ENCODE measurements around the gene PPP1R3D. TPM values are rescaled to one million over a fixed set of nuclear protein-coding genes. Genes with fewer than 3 reads are reported as not detected.

PPP1R3D gene
- total and polyA plus RNA-seq, 9 of the 15 experiments (the other 6 are each of a cell fraction or from before 2014, with no cell fraction given): 0.35 to 3.3 (median 1.8) TPM

- no peak for TF ChIP-seq NR3C1 (CRISPR knock-in tag; IDR thresholded peaks at IDR 0.05)
- TF ChIP-seq L3MBTL2 (IDR thresholded peaks at IDR 0.05): peak; percentile 90
- no peak for TF ChIP-seq HDAC6 (IDR thresholded peaks at IDR 0.05; ENCODE audit: low read depth, low read length)
- TF ChIP-seq ZNF311 (CRISPR knock-in tag; IDR thresholded peaks at IDR 0.05): no peak
- no peak for TF ChIP-seq ZNF707 (CRISPR knock-in tag; conservative IDR thresholded peaks at IDR 0.05)
- TF ChIP-seq FUS (optimal IDR thresholded peaks at IDR 0.05; ENCODE audit: low read depth, low read length): no peak
- TF ChIP-seq USF1 (CRISPR knock-in tag; IDR thresholded peaks at IDR 0.05): peak; percentile 88
- TF ChIP-seq EGR1 (conservative IDR thresholded peaks at IDR 0.05): no peak
- TF ChIP-seq ZNF23 (CRISPR knock-in tag; IDR thresholded peaks at IDR 0.05): no peak
- no peak for TF ChIP-seq TAL1 (IDR thresholded peaks at IDR 0.05)
- no peak for TF ChIP-seq SMARCC2 (IDR thresholded peaks at IDR 0.05; ENCODE audit: low read depth)
- peak; percentile 71 for TF ChIP-seq POLR2H (tag; IDR thresholded peaks at IDR 0.05; ENCODE audit: low read depth)
- TF ChIP-seq, protein P1, sequence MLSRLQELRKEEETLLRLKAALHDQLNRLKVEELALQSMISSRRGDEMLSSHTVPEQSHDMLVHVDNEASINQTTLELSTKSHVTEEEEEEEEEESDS (CRISPR knock-in tag; IDR thresholded peaks at IDR 0.05): no peak
- no peak for TF ChIP-seq ZNF668 (CRISPR knock-in tag; IDR thresholded peaks at IDR 0.05)
- TF ChIP-seq, protein P2, sequence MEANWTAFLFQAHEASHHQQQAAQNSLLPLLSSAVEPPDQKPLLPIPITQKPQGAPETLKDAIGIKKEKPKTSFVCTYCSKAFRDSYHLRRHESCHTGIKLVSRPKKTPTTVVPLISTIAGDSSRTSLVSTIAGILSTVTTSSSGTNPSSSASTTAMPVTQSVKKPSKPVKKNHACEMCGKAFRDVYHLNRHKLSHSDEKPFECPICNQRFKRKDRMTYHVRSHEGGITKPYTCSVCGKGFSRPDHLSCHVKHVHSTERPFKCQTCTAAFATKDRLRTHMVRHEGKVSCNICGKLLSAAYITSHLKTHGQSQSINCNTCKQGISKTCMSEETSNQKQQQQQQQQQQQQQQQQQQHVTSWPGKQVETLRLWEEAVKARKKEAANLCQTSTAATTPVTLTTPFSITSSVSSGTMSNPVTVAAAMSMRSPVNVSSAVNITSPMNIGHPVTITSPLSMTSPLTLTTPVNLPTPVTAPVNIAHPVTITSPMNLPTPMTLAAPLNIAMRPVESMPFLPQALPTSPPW (CRISPR knock-in tag; IDR thresholded peaks at IDR 0.05): peak; percentile 71
- TF ChIP-seq, protein P3, sequence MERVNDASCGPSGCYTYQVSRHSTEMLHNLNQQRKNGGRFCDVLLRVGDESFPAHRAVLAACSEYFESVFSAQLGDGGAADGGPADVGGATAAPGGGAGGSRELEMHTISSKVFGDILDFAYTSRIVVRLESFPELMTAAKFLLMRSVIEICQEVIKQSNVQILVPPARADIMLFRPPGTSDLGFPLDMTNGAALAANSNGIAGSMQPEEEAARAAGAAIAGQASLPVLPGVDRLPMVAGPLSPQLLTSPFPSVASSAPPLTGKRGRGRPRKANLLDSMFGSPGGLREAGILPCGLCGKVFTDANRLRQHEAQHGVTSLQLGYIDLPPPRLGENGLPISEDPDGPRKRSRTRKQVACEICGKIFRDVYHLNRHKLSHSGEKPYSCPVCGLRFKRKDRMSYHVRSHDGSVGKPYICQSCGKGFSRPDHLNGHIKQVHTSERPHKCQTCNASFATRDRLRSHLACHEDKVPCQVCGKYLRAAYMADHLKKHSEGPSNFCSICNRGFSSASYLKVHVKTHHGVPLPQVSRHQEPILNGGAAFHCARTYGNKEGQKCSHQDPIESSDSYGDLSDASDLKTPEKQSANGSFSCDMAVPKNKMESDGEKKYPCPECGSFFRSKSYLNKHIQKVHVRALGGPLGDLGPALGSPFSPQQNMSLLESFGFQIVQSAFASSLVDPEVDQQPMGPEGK (CRISPR knock-in tag; IDR thresholded peaks at IDR 0.05; ENCODE audit: borderline replicate concordance): no peak
- 0 out of 2 replicates have a peak, but pooled peaks have one; percentile 61 for TF ChIP-seq KDM2B (CRISPR knock-in tag; IDR thresholded peaks at IDR 0.05)
- peak; percentile 26; the same call in 1 of the 2 replicates for TF ChIP-seq TFE3 (CRISPR knock-in tag; IDR thresholded peaks at IDR 0.05)
- no peak for TF ChIP-seq ZBTB8A (IDR thresholded peaks at IDR 0.05; ENCODE audit: partially characterized antibody)
- TF ChIP-seq NCOA6 (IDR thresholded peaks at IDR 0.05): no peak
- TF ChIP-seq BRF1 (IDR thresholded peaks at IDR 0.05; ENCODE audit: borderline replicate concordance, extremely low read depth, insufficient read length): no peak
- no peak for TF ChIP-seq LEF1 (IDR thresholded peaks at IDR 0.05)
- no peak for TF ChIP-seq ZNF584 (CRISPR knock-in tag; IDR thresholded peaks at IDR 0.05; ENCODE audit: low read depth)
- no peak for TF ChIP-seq SMAD1 (IDR thresholded peaks at IDR 0.05; ENCODE audit: low read depth, low read length, partially characterized antibody)
Measured at GRCh38 chr20:59940129-59940955, at the start of gene PPP1R3D, which contains the start of gene FAM217B (continued).
